Breast epithelium (tissue), 3 donors: ENCODE results near the gene SGSM2.

Experiments used
- CTCF ChIP-seq, 3 donors: fragments of 450-650 bp; IDR thresholded peaks; one replicate each; pipeline ENCODE4 v1.5.1; 2016 to 2017; ENCODE audit warnings: antibody characterized with exemption in 3 of 3, mild to moderate bottlenecking in 3 of 3, moderate library complexity in 3 of 3
- POLR2AphosphoS5 ChIP-seq, 3 donors: sonication (generic); formaldehyde crosslinking; IDR thresholded peaks; one replicate each; pipeline ENCODE4 v1.6.1; 2017; ENCODE audit warnings: antibody characterized with exemption in 3 of 3

- TF ChIP-seq CTCF (IDR thresholded peaks at IDR 0.05) (no peak), POLR2AphosphoS5 (IDR thresholded peaks at IDR 0.05) (no peak)
These were observed 47.3 kb upstream of the SGSM2 start for GRCh38 chr17:2289878-2290478.
